ENCODE results near the gene CLEC14A. TPM values are rescaled to one million over a fixed set of nuclear protein-coding genes. Genes with fewer than 3 reads are reported as not detected.

The CLEC14A gene
- total and polyA plus RNA-seq, 9 of the 15 experiments (the other 6 are each of a cell fraction or from before 2014, with no cell fraction given) = not detected

GRCh38 chr14:38208618-38209562, 47.0 kb downstream of the CLEC14A start:
- CTCF ChIA-PET (ENCODE audit: low intra/inter-chr PET ratio) = no interaction called here
- no peak for DNase-seq (ENCODE audit: extremely low read depth in 1 of 4, low spot score in 3 of 4)
- TF ChIP-seq ZNF561 (CRISPR knock-in tag; conservative IDR thresholded peaks at IDR 0.05) = no peak
- no peak for TF ChIP-seq CBFA2T3 (IDR thresholded peaks at IDR 0.05)
- TF ChIP-seq PATZ1 (CRISPR knock-in tag; IDR thresholded peaks at IDR 0.05; ENCODE audit: borderline replicate concordance) = no peak
- TF ChIP-seq PREB (CRISPR knock-in tag; IDR thresholded peaks at IDR 0.05) = no peak
- no peak for TF ChIP-seq ZNF165 (CRISPR knock-in tag; IDR thresholded peaks at IDR 0.05; ENCODE audit: borderline replicate concordance)
- no peak for TF ChIP-seq AFF4 (CRISPR knock-in tag; IDR thresholded peaks at IDR 0.05)
- TF ChIP-seq TRIM24 (IDR thresholded peaks at IDR 0.05) = no peak
- no peak for TF ChIP-seq ZC3H8 (IDR thresholded peaks at IDR 0.05)
- no peak for TF ChIP-seq SNRNP70 (optimal IDR thresholded peaks at IDR 0.05; ENCODE audit: low read depth, low read length)

More at GRCh38 chr14:38208618-38209562, 47.0 kb downstream of the CLEC14A start:
- Histone ChIP-seq H3K27me3 (ENCODE audit: control insufficient read depth in 2 of 2, insufficient read depth in 2 of 2, low read length in 2 of 2) (no peaks in the 10 kb centered on the region), H3K27ac (ENCODE audit: extremely low read depth, low read depth, low read length) (no peak overlapping the region), H3K36me3 (ENCODE audit: control insufficient read depth, insufficient read depth, low read length) (no peaks in the 10 kb centered on the region), H3K9ac (ENCODE audit: insufficient read depth in 1 of 2, low read depth in 2 of 2, low read length in 2 of 2) (no peak overlapping the region), H3K9me1 (ENCODE audit: control insufficient read depth, insufficient read depth, low read length) (no peaks in the 10 kb centered on the region), H3K4me2 (ENCODE audit: insufficient read depth, low read length) (no peak overlapping the region), H3K4me1 (replicated peaks in 1 of 2; ENCODE audit: control insufficient read depth in 2 of 2, insufficient read depth in 2 of 2, low read length in 2 of 2) (no peaks in the 10 kb centered on the region), H3K4me3 (no peak overlapping the region), H3K9me3 (replicated peaks; ENCODE audit: control insufficient read depth, insufficient read depth, low read depth, low read length) (no peaks in the 10 kb centered on the region), H4K20me1 (replicated peaks; ENCODE audit: control insufficient read depth, insufficient read depth, low read length) (no peaks in the 10 kb centered on the region), H2AFZ (ENCODE audit: low read depth, low read length) (no peak overlapping the region), H3K79me2 (ENCODE audit: control insufficient read depth, insufficient read depth, low read length) (no peaks in the 10 kb centered on the region)
- BruUV-seq (replicated peaks) = no TSS peak
- no peak for FAIRE-seq
- in situ Hi-C loops (cut with MboI) = no loop called here
- WGBS (ENCODE audit: insufficient coverage, low coverage, missing lambda C conversion rate) = 0% methylated on average over 11 of the region's 59 CpGs
- POLR2A ChIA-PET = no interaction called here
- intact Hi-C loops (cut with micrococcal nuclease) = no loop called here
- no peak for ATAC-seq
